ENCODE measurements around the gene IL9R.
"Not testable (repeated sequence)": the region's sequence is repeated elsewhere in the genome, so short reads cannot be mapped to it uniquely, and the experiment has no call there.

Gene IL9R

DNA sequence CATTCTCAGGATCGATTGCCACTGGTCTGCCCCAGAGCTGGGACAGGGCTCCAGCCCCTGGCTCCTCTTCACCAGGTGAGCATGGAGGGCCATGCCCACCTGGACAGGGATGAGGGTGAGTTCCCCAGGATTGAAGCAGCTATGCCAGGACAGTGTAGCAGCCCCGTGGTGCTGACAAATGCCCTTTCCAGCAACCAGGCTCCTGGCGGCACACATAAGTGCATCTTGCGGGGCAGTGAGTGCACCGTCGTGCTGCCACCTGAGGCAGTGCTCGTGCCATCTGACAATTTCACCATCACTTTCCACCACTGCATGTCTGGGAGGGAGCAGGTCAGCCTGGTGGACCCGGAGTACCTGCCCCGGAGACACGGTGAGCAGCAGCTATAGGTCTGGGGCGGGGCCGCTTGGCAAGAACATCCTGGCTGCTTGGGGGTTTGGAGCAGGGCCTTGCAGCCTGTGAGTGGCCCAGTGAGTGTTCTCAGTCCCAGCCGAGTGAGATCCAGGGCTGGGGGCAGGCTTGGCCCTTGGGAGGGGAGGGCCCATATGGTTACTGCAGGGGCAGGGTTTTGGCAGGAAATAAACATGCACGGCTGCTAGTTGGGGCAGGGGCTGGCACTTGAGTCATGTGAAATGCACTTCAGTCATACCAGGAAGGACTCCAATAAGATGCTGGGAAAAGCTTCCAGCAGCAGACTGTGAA lies 6.1 kb downstream of the IL9R start:
- no peaks in the 10 kb centered on the region for H3K4me1 ChIP-seq (ENCODE audit: insufficient read depth, low read length)
- H3K9me3 ChIP-seq (ENCODE audit: control insufficient read depth, insufficient read depth, low read length), result no peaks in the 10 kb centered on the region
- H3K9ac ChIP-seq (ENCODE audit: low read depth, low read length), result no peak overlapping the region
- H3K36me3 ChIP-seq (ENCODE audit: insufficient read depth, low read length), result no peaks in the 10 kb centered on the region

DNA sequence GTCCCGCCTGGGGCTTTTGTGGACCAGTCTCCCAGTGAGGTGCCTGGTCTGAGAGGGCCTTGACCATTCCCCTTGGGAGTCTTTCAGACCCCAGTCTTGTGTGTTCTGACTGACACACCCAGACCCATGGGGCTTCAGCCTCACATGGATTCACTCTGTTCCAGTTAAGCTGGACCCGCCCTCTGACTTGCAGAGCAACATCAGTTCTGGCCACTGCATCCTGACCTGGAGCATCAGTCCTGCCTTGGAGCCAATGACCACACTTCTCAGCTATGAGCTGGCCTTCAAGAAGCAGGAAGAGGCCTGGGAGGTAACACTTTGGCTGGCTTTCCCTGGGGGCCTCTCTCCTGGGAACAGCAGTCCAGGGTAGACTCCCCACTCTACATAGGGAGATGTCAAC lies 6.8 kb downstream of the IL9R start:
- no peak overlapping the region for H3K9ac ChIP-seq (ENCODE audit: low read depth, low read length)
- H3K4me1 ChIP-seq (ENCODE audit: insufficient read depth, low read length), result no peaks in the 10 kb centered on the region
- H3K36me3 ChIP-seq (ENCODE audit: insufficient read depth, low read length), result no peaks in the 10 kb centered on the region
- H3K9me3 ChIP-seq (ENCODE audit: control insufficient read depth, insufficient read depth, low read length), result no peaks in the 10 kb centered on the region

DNA sequence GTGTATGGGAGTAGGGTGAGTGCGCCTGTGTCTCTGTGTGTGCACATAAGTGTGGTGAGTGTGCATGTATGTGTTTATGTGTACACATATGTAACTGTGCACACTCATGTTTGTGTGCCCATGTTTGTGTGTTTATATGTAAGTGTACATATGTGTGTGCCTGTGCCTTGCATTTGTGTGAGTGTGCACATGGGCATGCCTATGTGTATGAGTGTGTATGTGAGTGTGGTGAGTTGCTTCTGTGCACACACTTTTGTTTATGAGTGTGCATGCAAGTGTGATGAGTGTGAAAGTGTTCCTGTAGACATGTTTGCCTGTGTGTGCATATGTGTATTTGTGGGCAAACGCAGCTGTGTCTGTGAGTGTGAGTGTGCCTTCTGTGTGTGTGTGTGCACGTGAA lies 7.2 kb downstream of the IL9R start:
- no peaks in the 10 kb centered on the region for H3K4me1 ChIP-seq (ENCODE audit: insufficient read depth, low read length)
- no peaks in the 10 kb centered on the region for H3K9me3 ChIP-seq (ENCODE audit: control insufficient read depth, insufficient read depth, low read length)
- H3K9ac ChIP-seq (ENCODE audit: low read depth, low read length), result no peak overlapping the region
- no peaks in the 10 kb centered on the region for H3K36me3 ChIP-seq (ENCODE audit: insufficient read depth, low read length)

DNA sequence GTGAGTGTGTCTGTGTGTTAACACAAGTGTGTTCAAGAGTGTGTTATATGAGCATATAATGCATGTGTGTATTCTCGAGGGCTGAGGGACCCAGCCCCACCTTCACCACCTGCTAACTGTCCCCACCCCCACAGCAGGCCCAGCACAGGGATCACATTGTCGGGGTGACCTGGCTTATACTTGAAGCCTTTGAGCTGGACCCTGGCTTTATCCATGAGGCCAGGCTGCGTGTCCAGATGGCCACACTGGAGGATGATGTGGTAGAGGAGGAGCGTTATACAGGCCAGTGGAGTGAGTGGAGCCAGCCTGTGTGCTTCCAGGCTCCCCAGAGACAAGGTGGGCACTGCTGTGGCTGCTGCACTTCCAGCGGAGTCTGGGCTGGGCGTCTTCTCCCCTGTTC lies 7.6 kb downstream of the IL9R start:
- no peak overlapping the region for H3K9ac ChIP-seq (ENCODE audit: low read depth, low read length)
- H3K4me1 ChIP-seq (ENCODE audit: insufficient read depth, low read length), result no peaks in the 10 kb centered on the region
- H3K9me3 ChIP-seq (ENCODE audit: control insufficient read depth, insufficient read depth, low read length), result no peaks in the 10 kb centered on the region
- no peaks in the 10 kb centered on the region for H3K36me3 ChIP-seq (ENCODE audit: insufficient read depth, low read length)

DNA sequence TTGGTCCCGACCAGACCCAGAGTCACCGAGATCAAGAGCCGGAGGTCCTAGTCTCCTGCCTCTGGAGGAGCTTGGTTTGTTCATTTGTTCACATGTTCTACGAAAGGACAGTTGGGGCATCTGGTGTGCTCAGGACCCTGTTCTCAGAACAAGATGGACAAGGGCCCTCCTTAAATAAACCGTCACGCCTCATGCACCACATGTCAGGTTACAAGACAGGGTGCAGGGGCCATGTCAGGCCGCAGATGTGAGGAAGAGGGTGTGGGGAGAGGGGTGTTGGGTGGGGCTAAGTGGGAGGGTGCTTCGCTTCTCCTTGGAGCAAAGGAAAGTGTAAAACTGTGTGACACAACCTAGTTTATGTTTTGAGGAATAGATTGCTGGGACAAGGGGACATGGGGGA lies 9.0 kb downstream of the IL9R start:
- not testable (repeated sequence) for H3K9ac ChIP-seq (ENCODE audit: low read depth, low read length); H3K9me3 ChIP-seq (ENCODE audit: control insufficient read depth, insufficient read depth, low read length); H3K36me3 ChIP-seq (ENCODE audit: insufficient read depth, low read length); H3K4me1 ChIP-seq (ENCODE audit: insufficient read depth, low read length)

DNA sequence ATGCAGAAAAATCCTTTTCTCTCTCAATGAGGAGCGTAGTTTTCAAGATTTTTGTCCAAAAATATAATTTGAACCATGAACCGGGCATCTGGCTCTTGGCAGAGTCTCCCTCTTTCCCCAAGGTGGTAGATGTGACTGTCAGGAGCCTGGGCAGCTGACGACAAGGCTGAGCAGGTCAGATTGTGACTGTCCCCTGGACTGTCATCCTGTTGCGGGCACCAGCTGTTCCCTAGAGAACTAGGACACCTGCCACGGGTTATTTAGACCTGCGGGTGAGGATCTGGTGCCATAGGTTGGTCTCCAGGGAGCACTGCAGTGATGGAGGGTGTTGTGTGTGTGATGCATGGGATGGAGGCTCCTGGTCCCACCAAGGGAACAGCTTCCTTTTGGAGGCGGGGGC lies 10.9 kb downstream of the IL9R start:
- H3K9ac ChIP-seq (ENCODE audit: low read depth, low read length); H3K9me3 ChIP-seq (ENCODE audit: control insufficient read depth, insufficient read depth, low read length); H3K4me1 ChIP-seq (ENCODE audit: insufficient read depth, low read length); H3K36me3 ChIP-seq (ENCODE audit: insufficient read depth, low read length): not testable (repeated sequence)

DNA sequence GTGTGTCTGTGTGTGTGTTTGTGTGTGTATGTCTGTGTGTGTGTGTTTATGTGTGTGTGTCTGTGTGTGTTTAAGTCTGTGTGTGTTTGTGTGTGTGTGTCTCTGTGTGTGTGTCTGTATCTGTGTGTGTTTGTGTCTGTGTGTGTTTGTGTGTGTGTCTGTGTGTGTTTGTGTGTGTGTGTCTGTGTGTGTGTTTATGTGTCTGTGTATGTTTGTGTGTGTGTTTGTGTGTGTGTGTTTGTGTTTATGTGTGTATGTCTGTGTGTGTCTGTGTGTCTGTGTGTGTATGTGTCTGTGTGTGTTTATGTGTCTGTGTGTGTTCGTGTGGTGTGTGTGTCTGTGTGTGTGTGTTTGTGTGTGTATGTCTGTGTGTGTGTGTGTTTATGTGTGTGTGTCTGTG lies 11.4 kb downstream of the IL9R start:
- H3K9me3 ChIP-seq (ENCODE audit: control insufficient read depth, insufficient read depth, low read length), result no peaks in the 10 kb centered on the region
- no peak overlapping the region for H3K9ac ChIP-seq (ENCODE audit: low read depth, low read length)
- no peaks in the 10 kb centered on the region for H3K4me1 ChIP-seq (ENCODE audit: insufficient read depth, low read length)
- H3K36me3 ChIP-seq (ENCODE audit: insufficient read depth, low read length), result no peaks in the 10 kb centered on the region

DNA sequence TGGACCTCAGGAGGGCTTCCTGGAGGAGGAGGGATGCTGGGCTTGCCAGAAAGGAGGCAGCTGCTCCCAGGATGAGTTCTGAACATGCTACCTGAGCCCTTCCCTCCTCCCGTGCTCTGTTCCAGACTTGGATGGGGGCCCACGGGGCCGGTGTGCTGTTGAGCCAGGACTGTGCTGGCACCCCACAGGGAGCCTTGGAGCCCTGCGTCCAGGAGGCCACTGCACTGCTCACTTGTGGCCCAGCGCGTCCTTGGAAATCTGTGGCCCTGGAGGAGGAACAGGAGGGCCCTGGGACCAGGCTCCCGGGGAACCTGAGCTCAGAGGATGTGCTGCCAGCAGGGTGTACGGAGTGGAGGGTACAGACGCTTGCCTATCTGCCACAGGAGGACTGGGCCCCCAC lies 12.2 kb downstream of the IL9R start:
- H3K36me3 ChIP-seq (ENCODE audit: insufficient read depth, low read length); H3K9me3 ChIP-seq (ENCODE audit: control insufficient read depth, insufficient read depth, low read length); H3K9ac ChIP-seq (ENCODE audit: low read depth, low read length); H3K4me1 ChIP-seq (ENCODE audit: insufficient read depth, low read length): not testable (repeated sequence)

DNA sequence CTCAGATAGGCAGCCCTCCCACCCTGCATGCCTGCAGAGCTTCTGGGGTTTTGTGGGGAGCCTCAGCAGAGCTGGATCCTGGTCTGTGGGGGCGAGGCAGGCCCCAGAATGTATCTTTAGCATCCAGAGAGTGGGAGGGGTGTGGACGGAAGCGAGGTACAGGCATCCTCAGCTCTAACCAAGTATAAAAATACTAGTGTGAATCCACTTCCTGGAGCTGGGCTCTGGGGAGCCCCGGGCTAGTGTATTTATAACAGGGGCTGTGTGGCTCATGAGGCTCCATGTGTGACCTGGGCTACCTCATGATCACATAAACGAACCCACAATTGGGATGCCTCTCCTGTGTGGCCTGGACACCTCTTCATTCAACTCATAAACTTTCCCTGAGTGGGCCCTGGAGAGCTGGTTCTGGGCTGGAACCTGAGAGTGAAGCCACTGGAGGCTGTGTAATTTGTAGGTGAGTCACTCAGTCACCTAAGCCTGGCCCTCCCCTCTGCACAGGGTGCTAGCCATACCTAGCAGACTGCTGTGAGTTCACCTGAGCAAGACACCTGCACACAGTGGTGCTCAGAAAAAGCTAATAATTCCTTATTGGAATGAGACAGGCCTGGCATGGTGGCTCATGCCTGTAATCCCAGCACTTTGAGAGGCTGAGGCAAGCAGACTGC lies 15.9 kb downstream of the IL9R start:
- H3K9ac ChIP-seq (ENCODE audit: low read depth, low read length); H3K36me3 ChIP-seq (ENCODE audit: insufficient read depth, low read length); H3K4me1 ChIP-seq (ENCODE audit: insufficient read depth, low read length); H3K9me3 ChIP-seq (ENCODE audit: control insufficient read depth, insufficient read depth, low read length): not testable (repeated sequence)

DNA sequence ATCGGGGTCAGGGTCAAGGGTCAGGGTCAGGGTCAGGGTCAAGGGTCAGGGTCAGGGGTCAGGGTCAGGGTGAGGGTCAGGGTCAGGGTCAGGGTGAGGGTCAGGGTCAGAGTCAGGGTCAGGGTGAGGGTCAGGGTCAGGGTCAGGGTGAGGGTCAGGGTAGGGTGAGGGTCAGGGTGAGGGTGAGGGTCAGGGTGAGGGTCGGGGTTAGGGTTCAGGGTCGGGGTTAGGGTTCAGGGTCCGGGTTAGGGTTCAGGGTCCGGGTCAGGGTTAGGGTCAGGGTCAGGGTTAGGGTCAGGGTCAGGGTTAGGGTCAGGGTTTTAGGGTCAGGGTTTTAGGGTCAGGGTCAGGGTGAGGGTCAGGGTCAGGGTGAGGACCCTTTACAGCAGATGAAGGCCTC lies 22.4 kb downstream of the IL9R start:
- not testable (repeated sequence) for H3K9me3 ChIP-seq (ENCODE audit: control insufficient read depth, insufficient read depth, low read length); H3K4me1 ChIP-seq (ENCODE audit: insufficient read depth, low read length); H3K9ac ChIP-seq (ENCODE audit: low read depth, low read length); H3K36me3 ChIP-seq (ENCODE audit: insufficient read depth, low read length)

DNA sequence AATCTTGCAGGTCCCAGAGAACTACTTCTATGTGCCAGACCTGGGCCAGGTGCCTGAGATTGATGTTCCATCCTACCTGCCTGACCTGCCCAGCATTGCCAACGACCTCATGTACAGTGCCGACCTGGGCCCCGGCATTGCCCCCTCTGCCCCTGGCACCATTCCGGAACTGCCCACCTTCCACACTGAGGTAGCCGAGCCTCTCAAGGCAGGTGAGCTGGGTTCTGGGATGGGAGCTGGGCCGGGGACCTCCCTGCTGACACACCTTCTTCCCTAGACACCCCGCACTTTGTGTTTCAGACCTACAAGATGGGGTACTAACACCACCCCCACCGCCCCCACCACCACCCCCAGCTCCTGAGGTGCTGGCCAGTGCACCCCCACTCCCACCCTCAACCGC lies 25.5 kb downstream of the IL9R start:
- H3K36me3 ChIP-seq (ENCODE audit: insufficient read depth, low read length); H3K9me3 ChIP-seq (ENCODE audit: control insufficient read depth, insufficient read depth, low read length); H3K4me1 ChIP-seq (ENCODE audit: insufficient read depth, low read length); H3K9ac ChIP-seq (ENCODE audit: low read depth, low read length): not testable (repeated sequence)

DNA sequence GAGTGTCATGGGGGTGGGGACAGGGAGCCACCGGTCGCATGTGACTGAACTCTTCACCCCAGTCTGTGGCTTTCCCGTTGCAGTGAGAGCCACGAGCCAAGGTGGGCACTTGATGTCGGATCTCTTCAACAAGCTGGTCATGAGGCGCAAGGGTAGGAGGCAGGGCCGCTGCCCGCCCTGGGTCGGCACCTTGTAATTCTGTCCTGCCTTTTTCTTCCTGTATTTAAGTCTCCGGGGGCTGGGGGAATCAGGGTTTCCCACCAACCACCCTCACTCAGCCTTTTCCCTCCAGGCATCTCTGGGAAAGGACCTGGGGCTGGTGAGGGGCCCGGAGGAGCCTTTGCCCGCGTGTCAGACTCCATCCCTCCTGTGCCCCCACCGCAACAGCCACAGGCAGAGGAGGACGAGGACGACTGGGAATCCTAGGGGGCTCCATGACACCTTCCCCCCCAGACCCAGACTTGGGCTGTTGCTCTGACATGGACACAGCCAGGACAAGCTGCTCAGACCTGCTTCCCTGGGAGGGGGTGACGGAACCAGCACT lies 27.5 kb downstream of the IL9R start:
- H3K36me3 ChIP-seq (ENCODE audit: insufficient read depth, low read length); H3K9me3 ChIP-seq (ENCODE audit: control insufficient read depth, insufficient read depth, low read length); H3K9ac ChIP-seq (ENCODE audit: low read depth, low read length); H3K4me1 ChIP-seq (ENCODE audit: insufficient read depth, low read length): not testable (repeated sequence)

DNA sequence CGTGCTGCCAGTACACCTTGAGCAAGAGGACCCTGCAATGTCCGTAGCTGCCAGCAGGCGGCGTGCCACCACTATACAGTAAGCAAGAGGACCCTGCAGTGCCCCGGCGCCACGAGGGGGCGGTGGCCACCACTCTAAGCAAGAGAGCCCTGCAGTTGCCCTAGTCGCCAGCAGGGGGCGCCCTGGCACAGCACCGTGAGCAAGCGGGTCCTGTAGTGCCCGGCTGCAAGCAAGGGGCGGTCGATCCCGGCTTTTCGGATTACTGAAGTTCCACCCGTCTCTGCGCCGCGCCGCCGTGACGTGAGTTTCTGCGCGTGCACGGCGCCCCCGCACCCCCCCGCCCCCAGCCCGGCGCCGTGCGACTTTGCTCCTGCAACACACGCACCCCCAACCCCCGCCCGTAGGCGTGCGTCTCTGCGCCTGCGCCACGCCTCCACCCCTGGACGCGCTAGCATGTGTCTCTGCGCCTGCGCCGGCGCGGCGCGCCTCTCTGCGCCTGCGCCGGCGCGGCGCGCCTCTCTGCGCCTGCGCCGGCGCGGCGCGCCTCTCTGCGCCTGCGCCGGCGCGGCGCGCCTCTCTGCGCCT lies 31.2 kb downstream of the IL9R start:
- not testable (repeated sequence) for H3K36me3 ChIP-seq (ENCODE audit: insufficient read depth, low read length); H3K9ac ChIP-seq (ENCODE audit: low read depth, low read length); H3K9me3 ChIP-seq (ENCODE audit: control insufficient read depth, insufficient read depth, low read length); H3K4me1 ChIP-seq (ENCODE audit: insufficient read depth, low read length)

DNA sequence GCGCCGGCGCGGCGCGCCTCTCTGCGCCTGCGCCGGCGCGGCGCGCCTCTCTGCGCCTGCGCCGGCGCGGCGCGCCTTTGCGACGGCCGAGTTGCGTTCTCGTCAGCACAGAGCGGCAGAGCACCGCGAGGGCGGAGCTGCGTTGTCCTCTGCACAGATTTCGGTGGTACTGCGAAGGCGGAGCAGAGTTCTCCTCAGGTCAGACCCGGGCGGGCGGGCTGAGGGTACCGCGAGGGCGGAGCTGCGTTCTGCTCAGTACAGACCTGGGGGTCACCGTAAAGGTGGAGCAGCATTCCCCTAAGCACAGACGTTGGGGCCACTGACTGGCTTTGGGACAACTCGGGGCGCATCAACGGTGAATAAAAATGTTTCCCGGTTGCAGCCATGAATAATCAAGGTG lies 31.8 kb downstream of the IL9R start:
- H3K9ac ChIP-seq (ENCODE audit: low read depth, low read length); H3K36me3 ChIP-seq (ENCODE audit: insufficient read depth, low read length); H3K9me3 ChIP-seq (ENCODE audit: control insufficient read depth, insufficient read depth, low read length); H3K4me1 ChIP-seq (ENCODE audit: insufficient read depth, low read length): not testable (repeated sequence)

DNA sequence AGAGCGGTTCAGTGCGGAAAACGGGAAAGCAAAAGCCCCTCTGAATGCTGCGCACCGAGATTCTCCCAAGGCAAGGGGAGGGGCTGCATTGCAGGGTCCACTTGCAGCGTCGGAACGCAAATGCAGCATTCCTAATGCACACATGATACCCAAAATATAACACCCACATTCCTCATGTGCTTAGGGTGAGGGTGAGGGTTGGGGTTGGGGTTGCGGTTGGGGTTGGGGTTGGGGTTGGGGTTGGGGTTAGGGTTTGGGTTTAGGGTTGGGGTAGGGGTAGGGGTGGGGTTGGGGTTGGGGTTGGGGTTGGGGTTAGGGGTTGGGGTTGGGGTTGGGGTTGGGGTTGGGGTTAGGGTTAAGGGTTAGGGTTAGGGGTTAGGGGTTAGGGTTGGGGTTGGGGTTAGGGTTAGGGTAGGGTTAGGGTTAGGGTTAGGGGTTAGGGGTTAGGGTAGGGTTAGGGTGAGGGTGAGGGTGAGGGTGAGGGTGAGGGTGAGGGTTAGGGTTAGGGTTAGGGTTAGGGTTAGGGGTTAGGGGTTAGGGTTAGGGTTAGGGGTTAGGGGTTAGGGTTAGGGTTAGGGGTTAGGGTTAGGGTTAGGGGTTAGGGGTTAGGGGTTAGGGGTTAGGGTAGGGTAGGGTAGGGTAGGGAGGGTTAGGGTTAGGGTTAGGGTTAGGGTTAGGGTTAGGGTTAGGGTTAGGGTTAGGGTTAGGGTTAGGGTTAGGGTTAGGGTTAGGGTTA lies 32.4 kb downstream of the IL9R start:
- not testable (repeated sequence) for H3K4me1 ChIP-seq (ENCODE audit: insufficient read depth, low read length); H3K9me3 ChIP-seq (ENCODE audit: control insufficient read depth, insufficient read depth, low read length); H3K36me3 ChIP-seq (ENCODE audit: insufficient read depth, low read length); H3K9ac ChIP-seq (ENCODE audit: low read depth, low read length)

Measured in ES-I3 (cell line).